Stimulated activated CD4-positive, alpha-beta T cell treated with anti-CD3 and anti-CD28 coated beads, TNF-alpha, amount 100 ng/mL, for 1 hour (primary cell): ENCODE data around the gene LTB4R.

ENCODE experiments used
- DNase-seq, 3 donors: peaks; one replicate each; pipeline ENCODE4 v3.0.0-alpha.2; 2020; ENCODE audit warnings: low read depth in 3 of 3, low spot score in 1 of 3

The LTB4R gene

DNA sequence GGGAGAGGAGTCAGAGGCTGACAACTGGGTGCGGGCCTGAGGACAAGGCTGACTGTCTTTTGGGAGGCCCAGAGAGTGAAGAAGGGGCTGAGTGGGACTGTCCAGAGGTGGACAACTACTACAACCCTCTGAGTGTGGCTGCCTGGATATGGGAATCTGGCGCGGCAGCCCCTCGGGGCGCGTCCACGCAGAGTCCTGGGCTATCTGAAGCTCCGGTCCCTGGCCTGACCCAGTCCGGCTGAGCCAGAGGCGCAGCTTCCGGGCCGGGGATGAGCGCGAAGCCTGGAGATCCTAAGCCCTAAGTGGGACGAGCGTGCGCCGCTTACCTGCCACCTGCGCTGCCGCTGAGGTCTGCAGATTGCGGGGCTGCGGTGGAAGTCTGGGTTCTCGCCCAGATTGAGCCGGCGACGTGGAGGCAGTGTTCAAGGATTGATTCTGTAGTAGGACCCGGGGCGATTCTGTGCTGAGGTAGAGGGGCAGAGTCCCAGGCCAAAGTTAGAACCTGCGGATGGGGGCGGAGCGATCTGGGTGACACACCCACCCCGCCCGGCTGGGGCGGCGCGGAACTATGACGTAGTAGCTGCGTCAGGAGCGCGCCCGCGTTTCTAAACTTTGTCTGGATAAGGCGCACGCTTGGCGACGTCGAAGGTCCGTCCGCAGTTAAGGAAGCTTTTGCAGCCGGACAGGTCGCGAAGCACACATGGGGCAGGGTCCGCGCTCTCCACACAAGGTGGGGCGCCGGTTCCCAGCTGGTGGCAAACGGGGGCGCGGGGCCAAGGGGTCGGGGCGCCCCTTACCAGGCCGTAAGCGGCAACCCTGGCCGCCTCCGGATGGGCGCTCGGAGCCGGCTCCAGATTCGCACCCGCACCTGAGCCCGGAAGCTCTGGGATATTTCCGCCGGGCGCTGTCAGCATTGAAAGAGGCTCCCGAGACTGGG, 11.8 kb upstream of the LTB4R start, which contains the start of the genes DHRS1 and NOP9:
DHRS1 (minus strand) TSS at position 526 of the 937 bp plus-strand sequence. CDS start 674 bp downstream, outside the sequence.
NOP9 (plus strand) TSS at position 596 of the 937 bp plus-strand sequence; CDS start at position 701, 105 bp downstream.
- peak; percentile 70 to 96 (median 84) for DNase-seq

- no peak for DNase-seq
These were observed 10.8 kb upstream of the LTB4R start for GRCh38 chr14:24300326-24300980.

DNA sequence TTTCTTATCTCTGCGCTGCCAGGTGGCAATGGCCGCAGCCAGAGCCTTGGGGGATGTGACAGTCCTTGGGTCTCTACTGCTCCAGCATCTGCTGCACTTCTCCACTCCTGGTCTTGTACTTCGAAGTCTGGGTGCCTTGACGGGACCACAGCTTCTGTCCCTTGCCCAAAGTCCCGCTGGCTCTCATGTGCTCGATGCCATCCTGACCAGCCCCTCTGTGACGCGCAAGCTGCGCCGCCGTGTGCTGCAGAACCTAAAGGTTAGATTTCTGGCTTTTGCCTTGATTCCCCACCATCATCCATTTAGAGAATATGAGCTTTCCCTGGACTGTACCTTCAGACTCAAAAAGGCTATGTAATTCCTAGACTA, 7.3 kb upstream of the LTB4R start:
- DNase-seq, result no peak

- DNase-seq, result no peak
These were observed 4.1 kb upstream of the LTB4R start for GRCh38 chr14:24307156-24307574.

GRCh38 chr14:24307575-24308341, 3.5 kb upstream of the LTB4R start, which contains the start of gene CIDEB:
CIDEB (minus strand) TSS chr14:24307977; CDS start chr14:24307858, 119 bp downstream.
- DNase-seq, result peak in 1 of 3 donors; percentile 35

- DNase-seq, result no peak
These were observed 2.8 kb upstream of the LTB4R start for GRCh38 chr14:24308342-24309124.

DNA sequence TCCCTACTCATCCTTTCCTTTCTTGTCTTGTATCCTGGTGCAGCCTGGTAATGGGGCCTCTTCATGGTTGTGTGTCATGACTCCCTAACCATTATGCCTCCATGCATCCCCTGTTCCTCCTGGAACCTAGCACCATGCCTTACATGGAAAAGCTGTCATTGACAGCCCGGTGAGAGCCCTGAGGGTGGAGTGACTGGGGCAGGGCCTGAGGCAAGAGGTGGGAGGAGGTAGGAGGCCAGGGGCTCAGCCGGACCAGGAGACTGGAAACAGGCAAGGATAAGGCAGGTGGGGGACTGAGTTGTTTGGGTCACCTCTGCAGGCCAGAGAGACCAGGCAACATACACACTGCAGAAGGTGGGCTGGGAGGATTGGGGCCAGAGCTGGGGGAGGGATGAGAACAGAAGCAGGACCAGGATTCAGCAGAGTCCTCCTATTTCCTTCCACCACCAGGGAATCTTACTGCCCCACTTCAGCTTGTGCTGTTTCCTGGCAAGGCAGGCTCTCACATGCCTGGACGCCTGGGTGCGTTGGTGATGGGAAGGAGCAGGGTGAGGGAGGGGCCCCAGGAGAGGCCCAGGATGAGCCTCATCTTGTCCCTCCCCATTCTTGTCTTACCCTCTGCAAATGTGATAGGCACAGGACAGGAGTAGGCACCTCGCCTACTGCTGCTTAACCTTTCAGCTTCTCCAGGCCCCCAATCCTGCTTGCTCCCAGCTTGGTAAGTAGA, 1.6 kb upstream of the LTB4R start, which contains the start of gene LTB4R2:
LTB4R2 (plus strand) TSS at position 603 of the 727 bp plus-strand sequence. CDS start 525 bp downstream, outside the sequence.
- DNase-seq, result no peak

GRCh38 chr14:24310265-24310645, 1.0 kb upstream of the LTB4R start:
- DNase-seq, result no peak

DNA sequence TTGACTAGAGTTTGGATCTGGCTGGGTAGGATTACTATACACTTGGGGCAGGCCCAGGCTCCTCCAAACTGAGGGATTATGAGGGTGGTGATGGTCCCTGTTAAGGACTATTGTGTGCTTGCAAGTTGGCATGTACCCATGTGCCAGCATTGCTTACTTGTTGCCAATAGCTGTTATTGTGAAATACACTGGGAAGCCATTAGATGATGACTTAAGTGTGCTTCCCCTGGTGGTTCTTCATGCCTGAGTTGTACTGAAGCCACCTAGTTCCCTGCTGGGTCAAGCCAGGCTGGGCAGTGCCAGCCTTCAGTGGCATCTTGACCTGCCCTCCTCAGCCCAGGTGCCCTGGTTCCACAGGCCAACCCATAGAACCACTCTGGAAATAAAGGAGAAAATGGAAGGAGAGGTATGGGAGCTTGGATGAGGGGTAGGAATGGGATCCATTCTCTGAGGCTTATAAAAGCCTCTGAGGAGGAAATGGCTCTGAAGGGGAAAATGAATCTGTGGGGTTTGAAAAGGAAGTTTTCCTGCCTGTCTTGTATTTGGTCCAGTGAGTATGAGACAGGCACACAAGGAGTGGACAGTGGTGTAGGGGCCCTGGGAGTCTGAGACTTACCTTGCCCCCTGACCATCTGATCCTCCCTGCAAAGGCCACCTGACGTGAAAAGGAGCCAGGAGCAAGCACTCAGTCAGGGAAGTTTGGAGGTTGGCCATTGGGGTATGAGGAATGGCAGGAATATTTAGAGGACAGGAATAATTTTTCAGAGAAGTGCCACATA, 724 bp downstream of the LTB4R start:
- DNase-seq, result no peak

GRCh38 chr14:24312736-24313507, 1.6 kb downstream of the LTB4R start:
- DNase-seq, result no peak

GRCh38 chr14:24313913-24314312, 2.6 kb downstream of the LTB4R start:
- no peak for DNase-seq

GRCh38 chr14:24314377-24315193, 3.3 kb downstream of the LTB4R start:
- DNase-seq, result no peak

DNA sequence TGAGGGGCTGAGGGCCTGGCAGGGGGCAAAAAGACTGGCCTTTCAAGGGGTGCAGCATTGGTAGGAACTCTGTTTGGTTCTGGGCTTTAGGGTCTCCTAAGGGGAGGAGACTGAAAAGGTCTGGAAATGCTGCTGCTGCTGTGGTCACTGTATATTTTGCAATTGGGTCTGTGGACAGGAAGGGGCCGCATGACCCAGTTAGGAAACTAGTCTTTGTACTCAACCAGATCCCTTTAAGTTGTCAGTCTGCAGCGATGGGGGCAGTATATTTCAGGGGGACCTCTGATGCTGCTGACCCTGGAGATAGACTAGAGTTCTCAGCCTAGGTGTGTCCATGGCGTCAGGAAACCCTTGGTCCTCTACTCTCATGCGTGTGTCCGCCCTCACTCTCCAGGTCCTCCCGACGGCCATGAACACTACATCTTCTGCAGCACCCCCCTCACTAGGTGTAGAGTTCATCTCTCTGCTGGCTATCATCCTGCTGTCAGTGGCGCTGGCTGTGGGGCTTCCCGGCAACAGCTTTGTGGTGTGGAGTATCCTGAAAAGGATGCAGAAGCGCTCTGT, 4.0 kb downstream of the LTB4R start:
- DNase-seq, result no peak

DNA sequence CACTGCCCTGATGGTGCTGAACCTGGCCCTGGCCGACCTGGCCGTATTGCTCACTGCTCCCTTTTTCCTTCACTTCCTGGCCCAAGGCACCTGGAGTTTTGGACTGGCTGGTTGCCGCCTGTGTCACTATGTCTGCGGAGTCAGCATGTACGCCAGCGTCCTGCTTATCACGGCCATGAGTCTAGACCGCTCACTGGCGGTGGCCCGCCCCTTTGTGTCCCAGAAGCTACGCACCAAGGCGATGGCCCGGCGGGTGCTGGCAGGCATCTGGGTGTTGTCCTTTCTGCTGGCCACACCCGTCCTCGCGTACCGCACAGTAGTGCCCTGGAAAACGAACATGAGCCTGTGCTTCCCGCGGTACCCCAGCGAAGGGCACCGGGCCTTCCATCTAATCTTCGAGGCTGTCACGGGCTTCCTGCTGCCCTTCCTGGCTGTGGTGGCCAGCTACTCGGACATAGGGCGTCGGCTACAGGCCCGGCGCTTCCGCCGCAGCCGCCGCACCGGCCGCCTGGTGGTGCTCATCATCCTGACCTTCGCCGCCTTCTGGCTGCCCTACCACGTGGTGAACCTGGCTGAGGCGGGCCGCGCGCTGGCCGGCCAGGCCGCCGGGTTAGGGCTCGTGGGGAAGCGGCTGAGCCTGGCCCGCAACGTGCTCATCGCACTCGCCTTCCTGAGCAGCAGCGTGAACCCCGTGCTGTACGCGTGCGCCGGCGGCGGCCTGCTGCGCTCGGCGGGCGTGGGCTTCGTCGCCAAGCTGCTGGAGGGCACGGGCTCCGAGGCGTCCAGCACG, 4.7 kb downstream of the LTB4R start:
- no peak for DNase-seq

- no peak for DNase-seq
These were observed 5.3 kb downstream of the LTB4R start for GRCh38 chr14:24316597-24316950.
